Activated T-helper 17 cell treated with anti-CD3 and anti-CD28 coated beads, Interleukin-2, amount 50 U/mL, for 72 hours (primary cell): ENCODE results near the gene PLEKHG4B. TPM values are rescaled to one million over a fixed set of nuclear protein-coding genes. Genes with fewer than 3 reads are reported as not detected.
"Not testable (repeated sequence)": the region's sequence is repeated elsewhere in the genome, so short reads cannot be mapped to it uniquely, and the experiment has no call there.

Experiments used
- ATAC-seq: fragments of 150-1000 bp; cut with Tn5 transposase; replicated peaks from 2 replicates; pipeline ENCODE4 v1.10.0; 2021; ENCODE audit warnings: mild to moderate bottlenecking, moderate library complexity
- H3K27ac Mint-ChIP-seq: one replicate; pipeline ENCODE4 v1.8.0; 2022; ENCODE audit warnings: mixed read lengths
- H3K27me3 Mint-ChIP-seq: one replicate; pipeline ENCODE4 v1.8.0; 2022; ENCODE audit warnings: mixed read lengths
- H3K36me3 Mint-ChIP-seq: one replicate; pipeline ENCODE4 v1.8.0; 2022; ENCODE audit warnings: low read depth, mild to moderate bottlenecking, mixed read lengths
- H3K4me1 Mint-ChIP-seq: one replicate; pipeline ENCODE4 v1.8.0; 2022; ENCODE audit warnings: mixed read lengths
- H3K4me3 Mint-ChIP-seq: one replicate; pipeline ENCODE4 v1.8.0; 2022; ENCODE audit warnings: mild to moderate bottlenecking, mixed read lengths
- H3K9me3 Mint-ChIP-seq: one replicate; pipeline ENCODE4 v1.8.0; 2022; ENCODE audit warnings: mixed read lengths
- total RNA-seq, 2 donors: library from RNA; stranded (reverse); gene quantifications; one replicate each; pipeline ENCODE4 v1.2.3, GENCODE V29; 2022

PLEKHG4B gene
- total RNA-seq, 2 donors from 2014 or later = 0.11 TPM; not detected in 1

GRCh38 chr5:96976-97660 is 5.2 kb downstream of the PLEKHG4B start:
- Mint-ChIP-seq H3K36me3 (no peaks in the 10 kb centered on the region), H3K27ac (no peak overlapping the region)

DNA sequence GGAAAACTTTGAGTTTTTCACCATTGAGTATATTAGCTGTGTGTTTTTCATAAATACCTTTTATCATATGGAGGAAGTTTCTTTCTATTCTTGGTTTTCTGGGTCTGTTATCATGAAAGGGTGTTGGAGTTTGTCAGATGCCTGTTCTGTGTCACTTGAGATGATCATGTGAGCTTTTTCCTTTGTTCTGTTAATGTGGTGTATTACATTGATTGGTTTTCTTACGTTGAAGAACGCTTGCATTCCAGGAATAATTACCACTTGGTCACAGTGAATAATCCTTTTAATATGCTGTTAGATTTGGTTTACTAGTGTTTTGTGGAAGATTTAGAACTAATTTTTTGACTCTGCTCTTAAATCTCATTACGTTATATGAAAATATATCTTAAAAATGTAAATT is 7.8 kb downstream of the PLEKHG4B start:
- H3K4me3 Mint-ChIP-seq = no peak overlapping the region
- H3K27me3 Mint-ChIP-seq = peaks cover 44% of the 10 kb centered on the region
- H3K4me1 Mint-ChIP-seq = no peaks in the 10 kb centered on the region
- H3K27ac Mint-ChIP-seq = no peak overlapping the region
- ATAC-seq = no peak
- no peaks in the 10 kb centered on the region for H3K9me3 Mint-ChIP-seq
- no peaks in the 10 kb centered on the region for H3K36me3 Mint-ChIP-seq

More at GRCh38 chr5:96976-97660, 5.2 kb downstream of the PLEKHG4B start:
- no peak overlapping the region for H3K4me3 Mint-ChIP-seq
- no peak for ATAC-seq
- no peaks in the 10 kb centered on the region for H3K9me3 Mint-ChIP-seq
- H3K4me1 Mint-ChIP-seq = no peaks in the 10 kb centered on the region
- peaks cover 40% of the 10 kb centered on the region for H3K27me3 Mint-ChIP-seq

DNA sequence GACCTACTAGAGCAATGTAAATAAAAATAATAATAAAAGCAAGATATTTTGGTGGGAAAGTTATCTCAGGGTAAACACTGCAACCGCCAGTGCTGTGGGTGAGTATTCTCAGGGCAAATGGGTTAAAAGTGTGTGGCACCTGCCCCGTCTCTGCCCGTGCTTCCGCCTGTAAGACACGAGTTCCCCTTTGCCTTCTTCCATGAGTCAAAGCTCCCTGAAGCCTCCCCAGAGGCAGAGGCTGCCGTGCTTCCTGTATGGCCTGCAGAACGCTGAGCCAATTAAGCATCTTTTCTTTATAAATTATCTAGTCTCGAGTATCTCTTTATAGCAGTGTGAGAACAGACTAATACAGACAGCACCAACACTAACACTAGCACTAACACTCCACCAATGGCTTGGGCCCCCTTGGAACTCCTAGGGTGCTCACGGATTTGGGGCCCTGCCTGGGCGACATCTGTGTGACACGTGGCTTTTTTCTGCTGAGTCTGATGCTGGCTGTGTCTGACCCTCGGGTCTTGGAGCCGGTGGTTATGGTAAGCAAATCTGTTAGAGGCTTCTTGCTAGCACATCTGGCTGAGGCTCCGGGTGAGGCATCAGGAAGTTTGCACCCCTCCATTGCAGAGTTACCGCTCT is 10.6 kb downstream of the PLEKHG4B start:
- Mint-ChIP-seq H3K27ac (no peak overlapping the region), H3K36me3 (no peaks in the 10 kb centered on the region), H3K9me3 (no peaks in the 10 kb centered on the region), H3K27me3 (peaks cover 21% of the 10 kb centered on the region), H3K4me1 (no peaks in the 10 kb centered on the region), H3K4me3 (no peak overlapping the region)
- ATAC-seq = no peak

DNA sequence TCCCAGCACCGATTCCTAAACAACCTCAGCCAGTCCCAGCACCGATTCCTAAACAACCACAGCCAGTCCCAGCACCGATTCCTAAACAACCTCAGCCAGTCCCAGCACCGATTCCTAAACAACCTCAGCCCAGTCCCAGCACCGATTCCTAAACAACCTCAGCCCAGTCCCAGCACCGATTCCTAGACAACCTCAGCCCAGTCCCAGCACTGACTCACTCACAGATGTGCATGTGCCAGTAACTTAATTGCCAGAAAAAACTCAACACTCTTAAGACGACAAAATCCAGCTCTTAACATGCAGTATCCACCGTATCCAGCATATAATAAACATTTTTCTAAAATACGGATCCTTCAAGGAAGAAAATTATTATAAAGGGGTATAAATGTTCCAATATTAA is 12.1 kb downstream of the PLEKHG4B start:
- not testable (repeated sequence) for ATAC-seq

DNA sequence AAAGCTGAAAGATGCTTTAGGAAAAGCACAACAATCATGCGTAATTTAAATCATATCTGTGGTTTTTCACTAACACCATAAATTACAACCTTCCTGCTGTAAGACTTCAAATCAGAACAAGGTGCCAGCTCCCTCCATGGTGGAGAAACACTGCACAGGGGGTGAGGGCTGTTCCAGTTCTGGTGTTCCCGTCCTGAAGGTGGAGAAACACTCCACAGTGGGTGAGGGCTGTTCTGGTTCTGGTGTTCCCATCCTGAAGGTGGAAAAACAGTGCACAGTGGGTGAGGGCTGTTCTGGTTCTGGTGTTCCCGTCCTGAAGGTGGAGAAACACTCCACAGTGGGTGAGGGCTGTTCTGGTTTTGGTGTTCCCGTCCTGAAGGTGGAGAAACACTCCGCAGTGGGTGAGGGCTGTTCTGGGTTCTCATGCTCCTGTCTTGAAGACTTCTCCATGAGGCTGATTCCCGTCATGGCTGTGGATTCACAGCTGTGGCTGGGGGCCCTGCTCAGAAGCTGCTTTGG is 12.9 kb downstream of the PLEKHG4B start:
- ATAC-seq = no peak
- H3K27ac Mint-ChIP-seq = no peak overlapping the region
- H3K4me3 Mint-ChIP-seq = no peak overlapping the region
- no peaks in the 10 kb centered on the region for H3K36me3 Mint-ChIP-seq
- H3K4me1 Mint-ChIP-seq = no peaks in the 10 kb centered on the region
- H3K9me3 Mint-ChIP-seq = no peaks in the 10 kb centered on the region
- H3K27me3 Mint-ChIP-seq = peaks cover 14% of the 10 kb centered on the region

More for the DNA sequence above, 12.1 kb downstream of the PLEKHG4B start:
- not testable (repeated sequence) for H3K9me3 Mint-ChIP-seq, H3K4me1 Mint-ChIP-seq, H3K36me3 Mint-ChIP-seq, H3K4me3 Mint-ChIP-seq, H3K27ac Mint-ChIP-seq
- peaks cover 19% of the 10 kb centered on the region for H3K27me3 Mint-ChIP-seq

DNA sequence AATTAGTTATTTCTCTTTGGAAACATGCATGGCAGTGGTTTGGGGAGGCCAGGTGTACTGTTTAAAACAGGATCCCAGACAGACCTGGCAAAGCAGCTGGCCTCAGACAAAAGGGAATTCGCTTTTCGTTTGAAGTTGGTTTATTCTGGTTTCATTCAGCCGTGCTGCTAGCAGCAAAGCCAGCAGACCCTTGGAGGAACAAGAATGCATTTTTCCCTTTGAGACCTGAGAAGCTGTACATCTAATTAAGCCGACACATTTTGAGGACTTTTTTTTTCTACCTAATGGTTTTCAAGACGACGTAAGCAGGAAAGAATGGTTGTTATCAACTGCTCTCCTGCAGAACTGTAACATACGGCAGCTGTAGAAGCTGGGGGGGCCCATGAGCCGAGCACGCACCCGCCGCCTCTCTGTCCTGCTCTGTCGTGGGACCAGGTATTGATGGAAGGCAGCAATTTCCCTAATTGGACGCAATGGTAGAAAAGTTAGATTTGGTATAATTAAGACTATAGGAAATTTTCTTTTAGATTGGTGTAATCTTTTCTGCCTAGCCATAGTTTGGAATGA is 13.6 kb downstream of the PLEKHG4B start:
- H3K4me3 Mint-ChIP-seq = no peak overlapping the region
- no peak overlapping the region for H3K27ac Mint-ChIP-seq
- no peak for ATAC-seq
- peaks cover 11% of the 10 kb centered on the region for H3K27me3 Mint-ChIP-seq
- no peaks in the 10 kb centered on the region for H3K9me3 Mint-ChIP-seq
- no peaks in the 10 kb centered on the region for H3K4me1 Mint-ChIP-seq
- no peaks in the 10 kb centered on the region for H3K36me3 Mint-ChIP-seq

- Mint-ChIP-seq H3K27ac (no peak overlapping the region), H3K4me3 (no peak overlapping the region), H3K27me3 (peaks cover 11% of the 10 kb centered on the region), H3K4me1 (no peaks in the 10 kb centered on the region), H3K9me3 (no peaks in the 10 kb centered on the region), H3K36me3 (no peaks in the 10 kb centered on the region)
- no peak for ATAC-seq
These were observed 14.6 kb downstream of the PLEKHG4B start for GRCh38 chr5:106587-106986.

DNA sequence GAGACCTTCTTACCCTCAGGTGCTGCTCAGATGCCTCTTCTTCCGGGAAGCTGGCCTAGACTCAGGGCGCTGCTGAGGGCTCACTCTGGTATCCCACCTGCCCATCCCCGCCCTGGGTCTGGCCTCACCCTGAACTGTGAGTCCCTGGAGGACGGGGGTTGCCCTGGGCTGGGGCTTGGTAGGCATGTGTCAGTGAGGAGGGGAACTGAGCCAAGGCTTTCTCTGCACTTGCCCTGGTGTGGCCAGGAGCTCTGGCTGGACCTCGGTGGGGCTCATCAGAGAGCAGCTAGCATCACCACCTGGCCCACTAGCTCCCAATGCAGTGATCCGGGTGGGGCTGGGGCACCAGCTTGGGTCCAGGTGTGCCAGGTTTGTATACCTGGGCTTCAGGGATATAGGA is 15.6 kb downstream of the PLEKHG4B start:
- Mint-ChIP-seq H3K27ac (no peak overlapping the region), H3K4me1 (no peaks in the 10 kb centered on the region), H3K9me3 (no peaks in the 10 kb centered on the region)

GRCh38 chr5:109826-110225 is 17.9 kb downstream of the PLEKHG4B start:
- Mint-ChIP-seq H3K4me1 (no peaks in the 10 kb centered on the region), H3K9me3 (no peaks in the 10 kb centered on the region), H3K27me3 (peaks cover 7% of the 10 kb centered on the region), H3K27ac (no peak overlapping the region), H3K4me3 (no peak overlapping the region), H3K36me3 (no peaks in the 10 kb centered on the region)
- ATAC-seq = no peak

More for the DNA sequence above, 15.6 kb downstream of the PLEKHG4B start:
- Mint-ChIP-seq H3K4me3 (no peak overlapping the region), H3K36me3 (no peaks in the 10 kb centered on the region), H3K27me3 (peaks cover 9% of the 10 kb centered on the region)
- ATAC-seq = no peak

DNA sequence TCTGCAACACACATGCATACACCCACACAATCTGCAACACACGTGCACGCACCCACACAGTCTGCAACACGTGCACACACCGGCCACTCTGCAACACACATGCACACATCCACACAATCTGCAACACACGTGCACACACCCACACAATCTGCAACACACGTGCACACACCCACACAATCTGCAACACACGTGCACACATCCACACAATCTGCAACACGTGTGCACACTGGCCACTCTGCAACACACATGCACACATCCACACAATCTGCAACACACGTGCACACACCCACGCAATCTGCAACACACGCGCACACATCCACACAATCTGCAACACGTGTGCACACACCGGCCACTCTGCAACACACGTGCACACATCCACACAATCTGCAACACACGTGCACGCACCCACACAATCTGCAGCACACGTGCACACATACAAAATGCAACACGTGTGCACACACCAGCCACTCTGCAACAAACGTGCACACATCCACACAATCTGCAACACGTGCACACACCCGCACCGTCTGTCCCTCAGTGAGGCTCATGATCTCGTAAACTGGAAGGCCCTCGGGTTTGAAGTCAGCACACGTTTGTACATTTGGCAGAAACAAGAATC is 18.4 kb downstream of the PLEKHG4B start:
- H3K27ac Mint-ChIP-seq = no peak overlapping the region
- no peak for ATAC-seq
- no peaks in the 10 kb centered on the region for H3K9me3 Mint-ChIP-seq
- H3K27me3 Mint-ChIP-seq = peaks cover 9% of the 10 kb centered on the region
- no peaks in the 10 kb centered on the region for H3K4me1 Mint-ChIP-seq
- H3K36me3 Mint-ChIP-seq = no peaks in the 10 kb centered on the region
- H3K4me3 Mint-ChIP-seq = no peak overlapping the region

- H3K36me3 Mint-ChIP-seq = no peaks in the 10 kb centered on the region
- H3K4me1 Mint-ChIP-seq = no peaks in the 10 kb centered on the region
- H3K4me3 Mint-ChIP-seq = no peak overlapping the region
- H3K27ac Mint-ChIP-seq = no peak overlapping the region
- H3K9me3 Mint-ChIP-seq = no peaks in the 10 kb centered on the region
- H3K27me3 Mint-ChIP-seq = peaks cover 14% of the 10 kb centered on the region
- ATAC-seq = no peak
These were observed 19.2 kb downstream of the PLEKHG4B start for GRCh38 chr5:111171-111570.

GRCh38 chr5:119486-120097 is 27.6 kb downstream of the PLEKHG4B start:
- H3K27me3 Mint-ChIP-seq = peaks cover 52% of the 10 kb centered on the region
- no peaks in the 10 kb centered on the region for H3K36me3 Mint-ChIP-seq
- peaks cover 17% of the 10 kb centered on the region for H3K9me3 Mint-ChIP-seq
- no peak overlapping the region for H3K4me3 Mint-ChIP-seq
- no peak overlapping the region for H3K27ac Mint-ChIP-seq
- no peak for ATAC-seq
- no peaks in the 10 kb centered on the region for H3K4me1 Mint-ChIP-seq

GRCh38 chr5:121432-121831 is 29.5 kb downstream of the PLEKHG4B start:
- no peak overlapping the region for H3K4me3 Mint-ChIP-seq
- H3K27me3 Mint-ChIP-seq = peaks cover 51% of the 10 kb centered on the region
- no peaks in the 10 kb centered on the region for H3K36me3 Mint-ChIP-seq
- no peak for ATAC-seq
- H3K9me3 Mint-ChIP-seq = peaks cover 24% of the 10 kb centered on the region
- H3K27ac Mint-ChIP-seq = no peak overlapping the region
- no peaks in the 10 kb centered on the region for H3K4me1 Mint-ChIP-seq

- H3K4me1 Mint-ChIP-seq = no peaks in the 10 kb centered on the region
- ATAC-seq = no peak
These were observed 33.8 kb downstream of the PLEKHG4B start for GRCh38 chr5:125815-126214.

More at GRCh38 chr5:125815-126214, 33.8 kb downstream of the PLEKHG4B start:
- Mint-ChIP-seq H3K36me3 (no peaks in the 10 kb centered on the region), H3K9me3 (peaks cover 22% of the 10 kb centered on the region), H3K27me3 (peaks cover 50% of the 10 kb centered on the region), H3K4me3 (no peak overlapping the region), H3K27ac (no peak overlapping the region)
